HepG2 (cell line): ENCODE data around the gene EXOC7. TPM values are rescaled to one million over a fixed set of nuclear protein-coding genes. Genes with fewer than 3 reads are reported as not detected.

Experiments
- ATAC-seq: fragments of 200-7000 bp; cut with Tn5 transposase; 3 replicates; pipeline ENCODE4 v1.9.1; 2020; ENCODE audit warnings: mild to moderate bottlenecking, moderate library complexity
- BruUV-seq: library from RNA; stranded (reverse); fragments of 400-500 nt; replicated peaks from 2 replicates; lab custom pipeline; 2021; lab: Mats Ljungman, UMichigan
- CTCF ChIA-PET: fragments of 300-600 bp; formaldehyde crosslinking; extraction: SDS; loops from one replicate; lab custom pipeline; 2021; ENCODE audit warnings: low total read pairs, inconsistent platforms, low intra/inter-chr PET ratio; lab: Yijun Ruan, JAX
- POLR2A ChIA-PET: fragments of 350-600 bp; sonication (Branson Sonifier 250); formaldehyde crosslinking; loops from one replicate; lab custom pipeline; 2020; ENCODE audit warnings: antibody characterized with exemption, inconsistent platforms; lab: Yijun Ruan, JAX
- DNase-seq: peaks from one replicate; pipeline ENCODE4 v3.0.0-alpha.2; 2015; ENCODE audit warnings: low spot score
- FAIRE-seq: peaks from 3 replicates; lab custom pipeline; 2011; peaks lifted over from hg19 to GRCh38; lab: Jason Lieb, UNC
- H2AFZ ChIP-seq: one replicate; pipeline ENCODE4 v1.6.1; 2011; ENCODE audit warnings: low read length, inconsistent platforms
- H3K27ac ChIP-seq: fragments of 300-600 bp; 3 replicates; pipeline ENCODE4 v1.8.0; 2011; ENCODE audit warnings: mixed run types, mild to moderate bottlenecking, mixed read lengths, low read length, inconsistent platforms; ENCODE audit not compliant: insufficient read depth; ENCODE audit errors: extremely low read length
- H3K27me3 ChIP-seq, 2 experiments: fragments of 200-600 bp in 1 of 2; 2 replicates in 1 of 2; 3 replicates in 1 of 2; pipeline versions ENCODE4 v1.6.0 to v1.8.0; 2011; ENCODE audit warnings: low read length in 2 of 2, mild to moderate bottlenecking in 2 of 2, moderate library complexity in 2 of 2, inconsistent platforms in 1 of 2; ENCODE audit not compliant: insufficient read depth in 2 of 2, control insufficient read depth in 1 of 2
- H3K36me3 ChIP-seq, 2 experiments: fragments of 200-600 bp in 1 of 2; replicated peaks in 1 of 2; 2 replicates in 1 of 2; 3 replicates in 1 of 2; pipeline versions ENCODE4 v1.5.1 to v1.8.0; 2011; ENCODE audit warnings: low read length in 2 of 2, inconsistent platforms in 1 of 2; ENCODE audit not compliant: insufficient read depth in 2 of 2, control insufficient read depth in 1 of 2
- H3K4me1 ChIP-seq: 2 replicates; pipeline ENCODE4 v1.5.1; 2012; ENCODE audit warnings: low read length, inconsistent platforms; ENCODE audit not compliant: insufficient read depth
- H3K4me2 ChIP-seq: 2 replicates; pipeline ENCODE4 v1.6.0; 2011; ENCODE audit warnings: low read depth, low read length, inconsistent platforms
- H3K4me3 ChIP-seq, 3 experiments: fragments of 200-600 bp in 1 of 3; sonication (generic), shearing (Covaris generic) in 1 of 3; replicated peaks in 1 of 3; 2 replicates each; pipeline ENCODE4 v1.5.1; 2011 to 2016; ENCODE audit warnings: low read length in 3 of 3, inconsistent platforms in 2 of 3, low read depth in 2 of 3, mild to moderate bottlenecking in 2 of 3, control low read depth in 1 of 3, mixed read lengths in 1 of 3; ENCODE audit not compliant: insufficient read depth in 1 of 3
- H3K79me2 ChIP-seq: one replicate; pipeline ENCODE4 v1.6.1; 2011; ENCODE audit warnings: low read length, inconsistent platforms; ENCODE audit not compliant: insufficient read depth
- H3K9ac ChIP-seq: 2 replicates; pipeline ENCODE4 v1.6.0; 2011; ENCODE audit warnings: mild to moderate bottlenecking, low read depth, low read length, inconsistent platforms; ENCODE audit not compliant: insufficient read depth
- H3K9me3 ChIP-seq: 2 replicates; pipeline ENCODE4 v1.5.1; 2012; ENCODE audit warnings: mild to moderate bottlenecking, low read length
- H4K20me1 ChIP-seq: 2 replicates; pipeline ENCODE4 v1.6.0; 2011; ENCODE audit warnings: inconsistent platforms, mild to moderate bottlenecking, low read length, moderate library complexity; ENCODE audit not compliant: insufficient read depth
- CEBPB ChIP-seq: IDR thresholded peaks from 2 replicates; pipeline ENCODE4 v1.6.1; 2011; ENCODE audit warnings: low read depth, low read length, improper control_type of control experiment, borderline replicate concordance
- DPF2 ChIP-seq: sonication (generic); formaldehyde crosslinking; IDR thresholded peaks from 2 replicates; pipeline ENCODE4 v1.4.0; 2020; ENCODE audit warnings: mild to moderate bottlenecking, low read depth, missing genetic modification reagents, borderline replicate concordance
- HOXA9 ChIP-seq: sonication (generic); formaldehyde crosslinking; IDR thresholded peaks from 2 replicates; pipeline ENCODE4 v1.8.1; 2022; ENCODE audit warnings: missing genetic modification reagents, mild to moderate bottlenecking, moderate library complexity, borderline replicate concordance
- TBL1XR1 ChIP-seq: fragments of 150-350 bp; IDR thresholded peaks from 2 replicates; pipeline ENCODE4 v1.6.1; 2014; ENCODE audit warnings: borderline replicate concordance, low read length; ENCODE audit not compliant: partially characterized antibody
- ZNF121 ChIP-seq: sonication (generic); formaldehyde crosslinking; IDR thresholded peaks from 2 replicates; pipeline ENCODE4 v1.5.0; 2020; ENCODE audit warnings: mild to moderate bottlenecking, missing genetic modification reagents
- ZNF296 ChIP-seq: sonication (generic); formaldehyde crosslinking; conservative IDR thresholded peaks from 2 replicates; pipeline ENCODE4 v1.5.0; 2020; ENCODE audit warnings: mild to moderate bottlenecking, missing genetic modification reagents
- ZNF317 ChIP-seq: sonication (generic); formaldehyde crosslinking; IDR thresholded peaks from 2 replicates; pipeline ENCODE4 v1.5.0; 2020; ENCODE audit warnings: mild to moderate bottlenecking, missing genetic modification reagents
- WGBS: methylation state at CpG from one replicate; pipeline ENCODE4 v1.1.6; 2017; ENCODE audit warnings: low lambda C conversion rate; 5-methylcytosine and 5-hydroxymethylcytosine counted together
- in situ Hi-C: cut with HindIII; loops from 2 replicates; pipeline ENCODE4 v1.10.0; 2017; ENCODE audit warnings: low pct_unique_long_range_greater_than_20kb; ENCODE audit not compliant: extremely low pct_ligation_motif_present
- intact Hi-C: fragments of 100-400 bp; cut with micrococcal nuclease; formaldehyde crosslinking; loops from one replicate; pipeline ENCODE4 v1.10.0; 2022; ENCODE audit not compliant: unreplicated experiment
- polyA plus RNA-seq, 8 experiments: library from polyadenylated mRNA; depleted of rRNA in 3 of 8; stranded (reverse) in 7 of 8; unstranded in 1 of 8; fragments of >200 nt; fragmentation: Illumina TruSeq in 4 of 8; extraction: Trizol in 4 of 8; gene quantifications; 2 replicates each; pipeline versions ENCODE4 v1.2.1 to v1.2.3, GENCODE V29; 2011 to 2016; ENCODE audit warnings: low read depth in 4 of 8, missing spikeins in 1 of 8, mixed read lengths in 1 of 8; ENCODE audit not compliant: insufficient read depth in 1 of 8
- total RNA-seq, 5 experiments: library from RNA; depleted of rRNA; stranded (reverse); fragments of >200 nt; fragmentation: Illumina TruSeq; extraction: Trizol; gene quantifications; 2 replicates each; pipeline ENCODE4 v1.2.3, GENCODE V29; 2016; ENCODE audit warnings: low read depth in 1 of 5

The EXOC7 gene
- total and polyA plus RNA-seq, 2 of the 13 experiments (the other 11 are each of a cell fraction or from before 2014, with no cell fraction given), result 86.9 to 116 TPM

GRCh38 chr17:76137001-76137350, 33.4 kb upstream of the EXOC7 start:
- no peak for FAIRE-seq
- no peak overlapping the region for H3K27ac ChIP-seq
- no peaks in the 10 kb centered on the region for H3K9me3 ChIP-seq

GRCh38 chr17:76136276-76137000, 32.9 kb upstream of the EXOC7 start:
- 88% methylated on average over 16 of the region's 16 CpGs for WGBS
- Histone ChIP-seq H3K4me3 (no peak overlapping the region), H3K9ac (no peak overlapping the region), H3K4me2 (no peak overlapping the region), H3K27me3 (peaks cover under 1 to 3% of the 10 kb centered on the region in 2 experiments), H3K9me3 (no peaks in the 10 kb centered on the region), H3K4me1 (peaks cover 91% of the 10 kb centered on the region), H2AFZ (no peak overlapping the region), H3K79me2 (no peaks in the 10 kb centered on the region), H3K27ac (no peak overlapping the region), H4K20me1 (no peaks in the 10 kb centered on the region), H3K36me3 (no peaks in the 10 kb centered on the region)
- ATAC-seq (no peak), DNase-seq (no peak), FAIRE-seq (no peak)
- ChIA-PET POLR2A (interaction anchor here (0.6 kb wide), 1 partner anchor 70 kb away, joined by 3 read pairs; no protein-coding TSS in a partner anchor), CTCF (no interaction called here)
- in situ Hi-C loops (no loop called here), intact Hi-C loops (no loop called here)
- BruUV-seq, result no TSS peak
- peak; percentile 13; the same call in 1 of the 2 replicates for TF ChIP-seq ZNF121 (CRISPR knock-in tag)
- TF ChIP-seq TBL1XR1, result no peak
- TF ChIP-seq, all 625 proteins: peak for 1

More at GRCh38 chr17:76137001-76137350, 33.4 kb upstream of the EXOC7 start:
- Histone ChIP-seq H3K4me3 (no peak overlapping the region), H3K9ac (no peak overlapping the region), H2AFZ (no peak overlapping the region), H3K27me3 (peaks cover 1 to 8% of the 10 kb centered on the region in 2 experiments), H4K20me1 (no peaks in the 10 kb centered on the region), H3K79me2 (no peaks in the 10 kb centered on the region), H3K4me2 (no peak overlapping the region), H3K4me1 (peaks cover 91% of the 10 kb centered on the region), H3K36me3 (no peaks in the 10 kb centered on the region)
- intact Hi-C loops (no loop called here), in situ Hi-C loops (no loop called here)
- no TSS peak for BruUV-seq
- WGBS, result 59% methylated on average over 7 of the region's 7 CpGs
- ChIA-PET CTCF (no interaction called here), POLR2A (interaction anchor here (0.6 kb wide), 1 partner anchor 71 kb away, joined by 3 read pairs; no protein-coding TSS in a partner anchor)
- no peak for TF ChIP-seq CEBPB
- TF ChIP-seq ZNF317, result no peak
- no peak for TF ChIP-seq DPF2 (CRISPR knock-in tag)
- TF ChIP-seq HOXA9 (CRISPR knock-in tag), result no peak
- no peak for TF ChIP-seq ZNF296 (CRISPR knock-in tag)
- DNase-seq (no peak), ATAC-seq (no peak)
